Measurements from ENCODE around the gene MYDGF. TPM values are rescaled to one million over a fixed set of nuclear protein-coding genes. Genes with fewer than 3 reads are reported as not detected.

The MYDGF gene
- total RNA-seq: 160 and 191 TPM in 2 replicates

DNA sequence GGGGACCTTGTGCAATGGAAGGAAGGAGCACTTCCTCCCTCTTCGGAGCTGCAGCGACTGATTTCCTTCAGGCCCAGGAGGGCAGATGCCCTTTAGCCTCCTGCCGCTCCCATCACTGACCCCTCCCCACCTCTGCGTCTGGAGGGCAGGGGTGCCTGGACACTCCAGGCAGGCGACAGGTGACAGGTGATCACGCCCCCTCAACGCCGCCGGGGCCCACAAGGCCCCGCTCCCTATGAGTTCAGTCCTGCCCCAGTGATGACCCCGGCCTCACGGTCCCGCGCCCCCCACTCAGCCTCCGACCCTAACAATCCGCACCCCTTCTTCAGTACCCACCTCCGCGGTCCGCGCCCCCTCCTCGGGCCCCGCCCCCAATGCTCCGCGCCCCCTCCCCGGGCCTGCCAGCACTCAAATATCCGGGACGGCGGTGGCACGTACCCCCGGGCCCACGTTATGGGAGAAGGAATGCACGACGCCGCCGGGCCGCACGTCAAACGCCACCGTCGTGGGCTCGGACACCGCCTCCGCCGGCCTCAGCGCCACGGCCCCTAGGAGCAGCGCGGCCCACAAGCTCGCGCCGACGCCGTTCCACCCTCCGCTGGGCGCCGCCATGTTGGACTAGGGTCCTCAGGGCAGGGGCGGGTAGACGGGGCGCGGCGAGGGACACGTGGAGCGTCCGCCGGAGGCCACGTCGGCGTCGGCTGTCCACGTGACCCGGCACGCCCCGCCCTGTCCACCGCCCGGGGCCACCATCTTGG is at the start of gene MYDGF:
Gene MYDGF, minus strand, starts transcription at position 620 of the 758 bp plus-strand sequence. Its CDS starts 8 bp downstream, at position 612.

GRCh38 chr19:4638828-4639530 is 31.2 kb downstream of the MYDGF start, which contains the start of gene TNFAIP8L1:
TNFAIP8L1 (plus strand) TSS chr19:4639516; CDS start chr19:4651870, 12,354 bp downstream.

Other genes starting within 250 kb of the MYDGF start
- gene UBXN6, start 212.5 kb downstream of the MYDGF start, total RNA-seq: 98.1 and 113 TPM in 2 replicates
- 53.6 and 56.5 TPM in 2 replicates for gene HDGFL2, start 198.0 kb downstream of the MYDGF start, total RNA-seq
- gene PLIN4, start 151.9 kb downstream of the MYDGF start, total RNA-seq: 2.6 and 4.7 TPM in 2 replicates
- under 0.01 TPM in 1 of 2 replicates, not detected in the other for gene PLIN5, start 135.1 kb downstream of the MYDGF start, total RNA-seq
- gene LRG1, start 130.3 kb downstream of the MYDGF start, total RNA-seq: under 0.01 TPM in 1 of 2 replicates, not detected in the other
- gene SEMA6B, start 110.7 kb downstream of the MYDGF start, total RNA-seq: 0.37 TPM in 1 of 2 replicates, not detected in the other
- gene TNFAIP8L1, start 30.8 kb downstream of the MYDGF start, total RNA-seq: 1.8 and 3.9 TPM in 2 replicates
- 44.8 and 58.6 TPM in 2 replicates for gene DPP9, start 53.5 kb upstream of the MYDGF start, total RNA-seq
- gene FEM1A, start 121.4 kb upstream of the MYDGF start, total RNA-seq: 9.2 and 13.9 TPM in 2 replicates
- 3.7 and 4.3 TPM in 2 replicates for gene TICAM1, start 161.4 kb upstream of the MYDGF start, total RNA-seq
- 287 and 391 TPM in 2 replicates for gene PLIN3, start 197.3 kb upstream of the MYDGF start, total RNA-seq
- not detected in 2 replicates for gene ARRDC5, start 232.6 kb upstream of the MYDGF start, total RNA-seq
- gene UHRF1, start 239.2 kb upstream of the MYDGF start, total RNA-seq: 26.5 and 51.8 TPM in 2 replicates

Measured in subcutaneous preadipocyte (primary cell).